SU-DHL-6 (cell line): ENCODE results near the gene ANO10.
"Not testable (repeated sequence)": the region's sequence is repeated elsewhere in the genome, so short reads cannot be mapped to it uniquely, and the experiment has no call there.

Experiments
- H2AFZ ChIP-seq: fragments of 200-600 bp; sonication (generic); 2 replicates; pipeline ENCODE4 v1.6.1; 2014; ENCODE audit warnings: low read depth, mild to moderate bottlenecking, moderate library complexity, mixed read lengths, antibody characterized with exemption, low read length; ENCODE audit not compliant: severe bottlenecking
- H3F3A ChIP-seq: fragments of 200-600 bp; shearing (Covaris generic); 2 replicates; pipeline ENCODE4 v1.6.0; 2016; ENCODE audit warnings: antibody characterized with exemption, mild to moderate bottlenecking; ENCODE audit not compliant: insufficient read depth
- H3K27ac ChIP-seq: fragments of 200-600 bp; sonication (generic); 2 replicates; pipeline ENCODE4 v1.5.1; 2016; ENCODE audit warnings: low read depth, mild to moderate bottlenecking, low read length, moderate library complexity, mixed read lengths
- H3K27me3 ChIP-seq: fragments of 200-600 bp; sonication (generic), shearing (Covaris generic); 2 replicates; pipeline ENCODE4 v1.6.0; 2014; ENCODE audit warnings: mild to moderate bottlenecking, low read length
- H3K36me3 ChIP-seq: fragments of 200-600 bp; sonication (generic); 2 replicates; pipeline ENCODE4 v1.6.1; 2014; ENCODE audit warnings: mild to moderate bottlenecking, low read length, mixed read lengths
- H3K4me2 ChIP-seq: fragments of 300-600, 200-600 bp; shearing (Covaris generic), sonication (generic); 2 replicates; pipeline ENCODE4 v1.6.0; 2014; ENCODE audit warnings: low read length, low read depth, mild to moderate bottlenecking; ENCODE audit not compliant: poor library complexity, severe bottlenecking
- H3K4me3 ChIP-seq: fragments of 200-600 bp; sonication (generic); 2 replicates; pipeline ENCODE4 v1.5.1; 2014; ENCODE audit warnings: antibody characterized with exemption, low read length, mild to moderate bottlenecking, mixed read lengths; ENCODE audit not compliant: insufficient read depth, poor library complexity, severe bottlenecking
- H3K79me2 ChIP-seq: fragments of 200-600 bp; sonication (generic); 2 replicates; pipeline ENCODE4 v1.6.1; 2014; ENCODE audit warnings: mild to moderate bottlenecking, low read length, moderate library complexity; ENCODE audit not compliant: insufficient read depth
- H3K9ac ChIP-seq: fragments of 200-600 bp; sonication (generic); 2 replicates; pipeline ENCODE4 v1.7.0; 2014; ENCODE audit warnings: mild to moderate bottlenecking, low read length
- H3K9me2 ChIP-seq: fragments of 200-600 bp; sonication (generic); replicated peaks from 2 replicates; pipeline ENCODE4 v1.6.1; 2014; ENCODE audit warnings: low read length; ENCODE audit not compliant: insufficient read depth
- H3K9me3 ChIP-seq: fragments of 200-600 bp; sonication (generic); 2 replicates; pipeline ENCODE4 v1.6.1; 2014; ENCODE audit warnings: low read length, mixed read lengths; ENCODE audit not compliant: insufficient read depth
- H4K20me1 ChIP-seq: fragments of 200-600 bp; sonication (generic); 2 replicates; pipeline ENCODE4 v1.6.1; 2014; ENCODE audit warnings: low read depth, mild to moderate bottlenecking, antibody characterized with exemption, low read length, moderate library complexity, mixed read lengths
- CTCF ChIP-seq: fragments of 200-600 bp; sonication (generic); IDR thresholded peaks from one replicate; pipeline ENCODE4 v1.5.1; 2017; ENCODE audit warnings: antibody characterized with exemption, mild to moderate bottlenecking, low read length, moderate library complexity; ENCODE audit not compliant: insufficient read depth, poor library complexity, severe bottlenecking
- EZH2phosphoT487 ChIP-seq: fragments of 200-600 bp; sonication (generic), shearing (Covaris generic); conservative IDR thresholded peaks from 2 replicates; pipeline ENCODE4 v1.6.1; 2018; ENCODE audit warnings: mild to moderate bottlenecking, antibody characterized with exemption, low read length, moderate library complexity, mixed read lengths

The ANO10 gene

GRCh38 chr3:43362183-43362582 lies 259.6 kb downstream of the ANO10 start:
- no peaks in the 10 kb centered on the region for H3K36me3 ChIP-seq
- H3K9ac ChIP-seq, result no peak overlapping the region
- no peaks in the 10 kb centered on the region for H4K20me1 ChIP-seq
- H3K9me2 ChIP-seq, result no peaks in the 10 kb centered on the region
- H3K4me2 ChIP-seq, result no peak overlapping the region
- H3F3A ChIP-seq, result no peaks in the 10 kb centered on the region
- H3K79me2 ChIP-seq, result no peaks in the 10 kb centered on the region
- TF ChIP-seq CTCF, result no peak
- no peak for TF ChIP-seq EZH2phosphoT487
- no peak overlapping the region for H2AFZ ChIP-seq
- no peaks in the 10 kb centered on the region for H3K27me3 ChIP-seq
- H3K27ac ChIP-seq, result no peak overlapping the region
- no peaks in the 10 kb centered on the region for H3K9me3 ChIP-seq
- no peak overlapping the region for H3K4me3 ChIP-seq

- Histone ChIP-seq H3K27me3 (no peaks in the 10 kb centered on the region), H3K9ac (no peak overlapping the region), H4K20me1 (no peaks in the 10 kb centered on the region), H2AFZ (no peak overlapping the region), H3K36me3 (no peaks in the 10 kb centered on the region), H3F3A (no peaks in the 10 kb centered on the region), H3K79me2 (no peaks in the 10 kb centered on the region), H3K9me3 (no peaks in the 10 kb centered on the region), H3K4me2 (no peak overlapping the region), H3K27ac (no peak overlapping the region), H3K4me3 (no peak overlapping the region), H3K9me2 (no peaks in the 10 kb centered on the region)
- TF ChIP-seq CTCF (no peak), EZH2phosphoT487 (no peak)
These were observed 260.7 kb downstream of the ANO10 start for GRCh38 chr3:43361077-43361476.

- not testable (repeated sequence) for H3K27me3 ChIP-seq, H3K4me2 ChIP-seq, H3K4me3 ChIP-seq, H3F3A ChIP-seq, H2AFZ ChIP-seq, H3K36me3 ChIP-seq, H3K79me2 ChIP-seq, H3K9me2 ChIP-seq, H3K27ac ChIP-seq, H4K20me1 ChIP-seq, H3K9ac ChIP-seq
- H3K9me3 ChIP-seq, result peaks cover 14% of the 10 kb centered on the region; the same call in 1 of the 2 replicates
These were observed 265.8 kb downstream of the ANO10 start for GRCh38 chr3:43356033-43356432.

GRCh38 chr3:43353923-43354670 lies 267.7 kb downstream of the ANO10 start:
- Histone ChIP-seq H3K9me3 (peaks cover 14% of the 10 kb centered on the region; the same call in 1 of the 2 replicates), H3K4me3 (no peak overlapping the region), H3F3A (no peaks in the 10 kb centered on the region), H3K36me3 (no peaks in the 10 kb centered on the region), H3K4me2 (no peak overlapping the region), H3K27ac (no peak overlapping the region), H2AFZ (no peak overlapping the region), H3K79me2 (no peaks in the 10 kb centered on the region), H3K9me2 (no peaks in the 10 kb centered on the region), H4K20me1 (no peaks in the 10 kb centered on the region), H3K27me3 (no peaks in the 10 kb centered on the region), H3K9ac (no peak overlapping the region)
- TF ChIP-seq CTCF (no peak), EZH2phosphoT487 (no peak)
